Astrocyte of the cerebellum (primary cell): Measurements from ENCODE around the gene CACHD1.

Source experiments
- DNase-seq: peaks from one replicate; pipeline ENCODE4 v3.0.0-alpha.2; 2011; ENCODE audit warnings: low read depth
- H3K4me3 ChIP-seq: 2 replicates; pipeline ENCODE4 v1.5.1; 2011; ENCODE audit warnings: mild to moderate bottlenecking, low read depth, low read length, moderate library complexity
- in situ Hi-C: cut with HindIII; loops from 2 replicates; pipeline ENCODE4 v1.10.0; 2017; ENCODE audit warnings: low sequenced_read_pairs
- TF ChIP-seq, protein P1 (sequence below): IDR thresholded peaks from 2 replicates; pipeline ENCODE4 v1.5.1; 2012; ENCODE audit warnings: low read length, low read depth, moderate library complexity, mild to moderate bottlenecking; ENCODE audit errors: missing control alignments

Gene CACHD1

DNA sequence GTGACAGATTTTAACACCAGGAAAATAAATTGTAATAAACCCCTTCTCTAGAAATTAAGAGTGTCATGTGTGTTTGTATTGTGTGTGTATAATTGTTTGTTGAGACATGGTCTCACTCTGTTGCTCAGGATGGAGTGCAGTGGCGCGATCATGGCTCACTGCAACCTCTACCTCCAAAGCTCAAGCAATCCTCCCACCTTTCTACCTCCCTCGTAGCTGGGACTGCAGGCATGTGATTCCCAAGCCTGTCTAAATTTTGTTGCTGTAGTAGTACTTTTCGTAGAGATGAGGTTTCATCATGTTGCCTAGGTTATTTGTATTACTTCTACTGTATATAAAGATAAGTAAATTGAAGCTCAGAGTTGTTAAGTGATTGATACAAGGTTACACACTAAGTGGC lies 206.5 kb downstream of the CACHD1 start:
- TF ChIP-seq, protein P1, sequence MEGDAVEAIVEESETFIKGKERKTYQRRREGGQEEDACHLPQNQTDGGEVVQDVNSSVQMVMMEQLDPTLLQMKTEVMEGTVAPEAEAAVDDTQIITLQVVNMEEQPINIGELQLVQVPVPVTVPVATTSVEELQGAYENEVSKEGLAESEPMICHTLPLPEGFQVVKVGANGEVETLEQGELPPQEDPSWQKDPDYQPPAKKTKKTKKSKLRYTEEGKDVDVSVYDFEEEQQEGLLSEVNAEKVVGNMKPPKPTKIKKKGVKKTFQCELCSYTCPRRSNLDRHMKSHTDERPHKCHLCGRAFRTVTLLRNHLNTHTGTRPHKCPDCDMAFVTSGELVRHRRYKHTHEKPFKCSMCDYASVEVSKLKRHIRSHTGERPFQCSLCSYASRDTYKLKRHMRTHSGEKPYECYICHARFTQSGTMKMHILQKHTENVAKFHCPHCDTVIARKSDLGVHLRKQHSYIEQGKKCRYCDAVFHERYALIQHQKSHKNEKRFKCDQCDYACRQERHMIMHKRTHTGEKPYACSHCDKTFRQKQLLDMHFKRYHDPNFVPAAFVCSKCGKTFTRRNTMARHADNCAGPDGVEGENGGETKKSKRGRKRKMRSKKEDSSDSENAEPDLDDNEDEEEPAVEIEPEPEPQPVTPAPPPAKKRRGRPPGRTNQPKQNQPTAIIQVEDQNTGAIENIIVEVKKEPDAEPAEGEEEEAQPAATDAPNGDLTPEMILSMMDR = no peak
- no peak overlapping the region for H3K4me3 ChIP-seq
- DNase-seq = no peak
- in situ Hi-C loops = no loop called here

DNA sequence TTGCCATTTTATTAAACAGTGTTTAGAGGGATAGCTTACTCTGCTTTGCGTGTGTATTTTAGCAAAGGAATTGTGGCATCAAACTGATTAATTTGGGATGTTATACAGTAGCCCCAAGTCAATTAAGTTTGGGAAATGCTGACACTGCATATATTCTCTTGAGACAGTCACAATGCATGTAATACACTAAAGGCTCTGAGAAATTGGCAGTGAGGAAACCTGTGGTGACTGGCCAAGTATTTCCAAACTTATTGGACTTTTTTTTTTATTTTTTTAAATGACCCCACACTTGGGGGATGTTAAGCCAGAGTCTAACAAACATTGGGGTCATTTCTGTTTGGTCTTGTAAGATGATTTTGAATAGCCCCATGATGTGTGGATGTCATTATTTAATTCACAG lies 207.6 kb downstream of the CACHD1 start:
- in situ Hi-C loops = no loop called here
- TF ChIP-seq, protein P1 = no peak
- no peak overlapping the region for H3K4me3 ChIP-seq
- DNase-seq = no peak

DNA sequence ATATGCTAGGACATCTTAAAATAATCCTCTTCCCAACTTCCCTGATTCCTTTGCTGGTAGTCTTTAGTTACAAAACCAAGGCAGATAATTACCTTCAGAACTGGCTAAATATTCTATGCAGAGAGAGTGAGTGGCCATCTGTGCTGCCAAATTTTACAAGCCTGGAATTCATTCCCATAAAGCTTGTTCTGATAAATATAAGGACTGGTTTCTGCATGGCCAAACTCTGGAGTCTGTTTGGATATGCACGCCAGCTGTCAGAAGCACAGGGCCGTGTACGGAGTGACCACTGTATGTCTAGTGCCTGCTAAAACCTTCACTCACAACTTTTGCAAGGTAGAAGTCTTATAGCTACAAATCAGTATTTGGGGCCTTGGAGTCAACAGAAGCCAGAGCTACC lies 208.4 kb downstream of the CACHD1 start:
- TF ChIP-seq, protein P1 = no peak
- no peak for DNase-seq
- in situ Hi-C loops = no loop called here
- H3K4me3 ChIP-seq = no peak overlapping the region

DNA sequence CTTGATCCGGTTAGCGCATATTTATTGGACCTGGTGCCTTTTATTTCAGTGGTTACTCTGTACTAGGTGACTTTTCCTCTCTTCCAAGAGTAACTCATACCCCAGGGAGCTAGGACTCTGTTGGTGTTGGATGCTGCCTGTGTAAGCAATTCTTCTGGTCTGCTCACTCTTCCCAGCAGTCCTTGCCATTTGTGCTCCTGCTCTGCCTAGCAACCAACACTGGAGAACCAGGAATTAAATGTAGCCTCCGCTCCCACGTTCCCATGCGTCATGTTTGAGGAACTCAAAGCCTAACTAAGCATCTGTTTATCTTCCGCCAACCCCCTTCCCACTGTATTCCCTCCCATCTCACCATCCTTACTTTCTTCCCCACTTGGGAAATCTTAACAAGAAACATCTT lies 209.2 kb downstream of the CACHD1 start:
- in situ Hi-C loops = no loop called here
- DNase-seq = no peak
- no peak overlapping the region for H3K4me3 ChIP-seq
- TF ChIP-seq, protein P1 = no peak

DNA sequence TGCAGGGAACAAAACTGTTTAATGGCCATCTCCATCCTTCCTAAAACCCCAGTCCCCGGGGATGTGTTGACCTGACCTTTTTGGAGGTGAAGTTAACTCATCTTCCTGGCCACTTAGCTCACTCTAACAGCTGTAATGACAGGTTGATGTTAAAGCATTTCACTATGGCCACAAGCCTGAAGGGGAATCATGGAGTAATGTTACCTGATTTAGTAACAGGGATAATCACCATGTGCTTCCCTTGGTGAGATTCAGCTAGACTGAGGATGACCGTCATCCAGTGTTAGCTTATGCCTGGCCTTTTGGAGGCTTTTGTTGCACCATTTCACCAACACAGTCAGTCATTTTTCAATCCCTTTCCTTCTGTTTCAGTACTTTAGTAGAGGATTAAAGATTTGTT lies 210.7 kb downstream of the CACHD1 start:
- no peak for DNase-seq
- TF ChIP-seq, protein P1 = no peak
- no peak overlapping the region for H3K4me3 ChIP-seq
- in situ Hi-C loops = no loop called here

DNA sequence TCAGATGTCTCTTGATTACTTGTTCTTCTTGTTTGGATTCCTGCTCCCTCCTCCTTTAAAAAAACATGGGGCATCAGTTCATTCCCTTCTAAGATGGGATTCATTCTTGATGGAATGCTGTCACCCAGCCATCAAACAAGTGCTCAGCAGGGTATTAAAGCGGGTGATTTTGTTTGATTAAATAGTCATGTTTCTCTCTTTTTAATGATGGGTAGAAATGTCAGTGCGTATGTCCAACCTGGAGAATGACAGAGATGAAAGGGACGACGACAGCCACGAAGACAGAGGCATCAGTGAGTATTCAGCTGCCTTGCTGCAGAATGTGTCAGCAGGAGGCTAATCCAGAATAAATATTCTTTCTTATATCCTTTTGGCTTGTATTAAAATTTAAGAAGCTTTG lies 211.1 kb downstream of the CACHD1 start:
- in situ Hi-C loops = no loop called here
- no peak for DNase-seq
- H3K4me3 ChIP-seq = no peak overlapping the region
- TF ChIP-seq, protein P1 = no peak

DNA sequence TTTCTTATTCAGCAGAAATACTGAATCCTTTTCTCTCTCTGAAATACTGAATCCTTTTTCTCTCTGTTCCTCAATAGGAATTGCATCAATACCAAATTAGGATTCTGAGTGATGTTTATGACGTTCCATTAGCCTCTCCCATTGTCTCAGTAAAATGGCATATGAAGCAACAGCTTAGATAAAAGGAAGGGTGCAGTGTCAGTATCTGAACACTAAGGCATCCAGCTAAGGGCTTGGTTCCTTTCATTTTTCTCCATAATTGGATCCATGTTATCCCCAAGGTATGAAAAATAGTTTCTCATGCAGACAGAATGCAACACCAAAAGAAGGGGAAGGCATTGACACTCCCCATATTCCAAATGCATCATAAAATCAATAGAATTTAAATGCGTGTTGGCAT lies 213.5 kb downstream of the CACHD1 start:
- TF ChIP-seq, protein P1 = no peak
- H3K4me3 ChIP-seq = no peak overlapping the region
- no peak for DNase-seq
- in situ Hi-C loops = no loop called here
